ENCODE results near the gene MYO5A. TPM values are rescaled to one million over a fixed set of nuclear protein-coding genes. Genes with fewer than 3 reads are reported as not detected.

MYO5A gene
- total RNA-seq, 4 donors from 2014 or later = 22.0 to 37.4 (median 33.2) TPM

DNA sequence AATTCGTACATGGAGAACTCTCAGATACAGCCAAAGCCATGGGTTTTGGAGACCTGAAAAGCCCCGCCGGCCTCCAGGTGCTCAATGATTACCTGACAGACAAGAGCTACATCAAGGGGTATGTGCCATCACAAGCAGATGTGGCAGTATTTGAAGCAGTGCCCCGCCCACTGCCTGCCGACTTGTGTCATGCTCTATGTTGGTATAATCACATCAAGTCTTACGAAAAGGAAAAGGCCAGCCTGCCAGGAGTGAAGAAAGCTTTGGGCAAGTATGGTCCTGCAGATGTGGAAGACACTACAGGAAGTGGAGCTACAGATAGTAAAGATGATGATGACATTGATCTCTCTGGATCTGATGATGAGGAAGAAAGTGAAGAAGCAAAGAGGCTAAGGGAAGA is 23.5 kb downstream of the MYO5A start:
- TF ChIP-seq CTCF (IDR thresholded peaks at IDR 0.05) (no peak), EP300 (IDR thresholded peaks at IDR 0.05) (no peak), POLR2AphosphoS5 (IDR thresholded peaks at IDR 0.05) (no peak), POLR2A (IDR thresholded peaks at IDR 0.05; ENCODE audit: low read depth) (no peak)
- no peaks in the 10 kb centered on the region for H3K9me3 ChIP-seq
- intact Hi-C loops (cut with DNase I) = no loop called here
- H3K27me3 ChIP-seq = no peaks in the 10 kb centered on the region
- H3K4me3 ChIP-seq = no peak overlapping the region
- H3K4me1 ChIP-seq = peaks cover 0 to 25% (median 13%) of the 10 kb centered on the region in 4 donors
- DNase-seq (ENCODE audit: extremely low spot score) = peak; percentile 64
- 88% methylated on average over 6 of the region's 6 CpGs for WGBS
- no peak overlapping the region for H3K27ac ChIP-seq (replicated peaks in 1 of 4)
- peaks cover 0 to 2% (median 0%) of the 10 kb centered on the region in 4 donors for H3K36me3 ChIP-seq

DNA sequence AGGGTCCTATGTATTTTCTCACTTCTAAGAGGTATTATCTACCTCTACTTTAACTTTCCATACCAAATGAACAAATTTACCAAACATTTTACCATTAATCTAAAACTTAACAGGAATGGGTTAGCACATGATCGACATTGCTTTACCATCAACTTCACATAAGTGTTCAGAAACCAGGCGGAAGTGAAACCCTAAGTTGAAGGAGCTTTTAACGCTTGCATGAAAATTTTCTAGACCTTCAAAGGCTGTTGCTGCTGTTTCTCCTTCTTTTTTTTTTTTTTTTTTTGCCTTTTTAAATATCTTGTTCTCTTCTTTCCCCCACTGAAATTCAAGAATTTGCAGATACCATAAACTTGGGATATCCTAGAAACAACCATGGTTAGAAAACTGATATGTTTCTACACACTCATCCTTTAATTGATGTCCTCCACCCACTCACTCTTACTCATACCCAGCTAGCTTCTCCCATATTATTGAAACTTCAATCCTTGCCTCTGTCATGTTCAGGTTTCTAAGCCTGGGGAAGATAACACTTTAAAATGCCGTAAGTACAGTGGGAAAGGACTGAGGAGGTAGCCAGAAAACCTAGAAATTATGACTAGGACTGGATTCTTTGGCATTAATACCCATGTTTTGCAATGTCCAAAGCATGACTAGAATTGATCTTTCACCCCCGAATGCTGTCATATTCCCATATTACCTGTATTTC is 24.7 kb downstream of the MYO5A start:
- intact Hi-C loops (cut with DNase I) = no loop called here
- TF ChIP-seq EP300 (IDR thresholded peaks at IDR 0.05) (no peak), POLR2AphosphoS5 (IDR thresholded peaks at IDR 0.05) (no peak), POLR2A (IDR thresholded peaks at IDR 0.05; ENCODE audit: low read depth) (no peak), CTCF (IDR thresholded peaks at IDR 0.05) (no peak)
- Histone ChIP-seq H3K27me3 (no peaks in the 10 kb centered on the region), H3K27ac (replicated peaks in 1 of 4) (no peak overlapping the region), H3K4me1 (peaks cover 0 to 13% (median 6%) of the 10 kb centered on the region in 4 donors), H3K36me3 (peaks cover 0 to 2% (median 0%) of the 10 kb centered on the region in 4 donors), H3K9me3 (no peaks in the 10 kb centered on the region), H3K4me3 (no peak overlapping the region)
- DNase-seq (ENCODE audit: extremely low spot score) = no peak
- WGBS = 83% methylated on average over 5 of the region's 5 CpGs

- Histone ChIP-seq H3K27me3 (no peaks in the 10 kb centered on the region), H3K4me1 (peaks cover 0 to 12% (median 5%) of the 10 kb centered on the region in 4 donors), H3K9me3 (no peaks in the 10 kb centered on the region), H3K4me3 (no peak overlapping the region), H3K36me3 (peaks cover 0 to 2% (median 0%) of the 10 kb centered on the region in 4 donors), H3K27ac (replicated peaks in 1 of 4) (no peak overlapping the region)
- no peak for DNase-seq (ENCODE audit: extremely low spot score)
- intact Hi-C loops (cut with DNase I) = no loop called here
- 78% methylated on average over 1 of the region's 1 CpG for WGBS
- TF ChIP-seq POLR2AphosphoS5 (IDR thresholded peaks at IDR 0.05) (no peak), EP300 (IDR thresholded peaks at IDR 0.05) (no peak), POLR2A (IDR thresholded peaks at IDR 0.05; ENCODE audit: low read depth) (no peak), CTCF (IDR thresholded peaks at IDR 0.05) (no peak)
These were observed 26.1 kb downstream of the MYO5A start for GRCh38 chr15:52502608-52503007.

- Histone ChIP-seq H3K27ac (replicated peaks in 1 of 4) (no peak overlapping the region), H3K9me3 (no peaks in the 10 kb centered on the region), H3K36me3 (peaks cover 0 to 2% (median 0%) of the 10 kb centered on the region in 4 donors), H3K4me3 (no peak overlapping the region), H3K4me1 (no peaks in the 10 kb centered on the region), H3K27me3 (no peaks in the 10 kb centered on the region)
- no peak for DNase-seq (ENCODE audit: extremely low spot score)
- no peak for TF ChIP-seq POLR2AphosphoS5 (IDR thresholded peaks at IDR 0.05)
- TF ChIP-seq POLR2A (IDR thresholded peaks at IDR 0.05; ENCODE audit: low read depth) = no peak
- TF ChIP-seq EP300 (IDR thresholded peaks at IDR 0.05) = no peak
- no peak for TF ChIP-seq CTCF (IDR thresholded peaks at IDR 0.05)
- intact Hi-C loops (cut with DNase I) = no loop called here
- 88% methylated on average over 3 of the region's 3 CpGs for WGBS
These were observed 29.2 kb downstream of the MYO5A start for GRCh38 chr15:52499506-52499905.
